ENCODE measurements around the gene TRABD2B. TPM values are rescaled to one million over a fixed set of nuclear protein-coding genes. Genes with fewer than 3 reads are reported as not detected.
A peak's percentile ranks its signal among the peaks of the same experiment; 100 is the strongest.

The TRABD2B gene
- total and polyA plus RNA-seq, 2 of the 13 experiments (the other 11 are each of a cell fraction or from before 2014, with no cell fraction given), result 0.04 TPM; not detected in 1

- TF ChIP-seq RELA (CRISPR knock-in tag; IDR thresholded peaks at IDR 0.05) (no peak), HNF1B (CRISPR knock-in tag; IDR thresholded peaks at IDR 0.05) (no peak), ZNF567 (CRISPR knock-in tag; IDR thresholded peaks at IDR 0.05; ENCODE audit: borderline replicate concordance) (no peak), CBX1 (IDR thresholded peaks at IDR 0.05; ENCODE audit: low read depth) (no peak), KDM5A (IDR thresholded peaks at IDR 0.05; ENCODE audit: borderline replicate concordance, low read length) (no peak), ZNF770 (CRISPR knock-in tag; IDR thresholded peaks at IDR 0.05) (no peak), CEBPG (CRISPR knock-in tag; IDR thresholded peaks at IDR 0.05) (peak; percentile 35; the same call in 1 of the 2 replicates), ZBTB43 (CRISPR knock-in tag; conservative IDR thresholded peaks at IDR 0.05) (no peak), ZNF225 (CRISPR knock-in tag; IDR thresholded peaks at IDR 0.05) (no peak), ZNF788 (CRISPR knock-in tag; IDR thresholded peaks at IDR 0.05; ENCODE audit: borderline replicate concordance) (no peak), TARDBP (CRISPR knock-in tag; IDR thresholded peaks at IDR 0.05) (0 out of 2 replicates have a peak, but pooled peaks have one; percentile 30), DNMT1 (CRISPR knock-in tag; IDR thresholded peaks at IDR 0.05) (0 out of 2 replicates have a peak, but pooled peaks have one; percentile 35), SOX13 (IDR thresholded peaks at IDR 0.05) (no peak), SOX13 (CRISPR knock-in tag; conservative IDR thresholded peaks at IDR 0.05 in 1 of 2, IDR thresholded peaks at IDR 0.05 in 1 of 2) (no peak; a peak in 1 of 4 replicates), CTCF (CRISPR knock-in tag; IDR thresholded peaks at IDR 0.05) (no peak), CEBPB (IDR thresholded peaks at IDR 0.05; ENCODE audit: borderline replicate concordance, low read depth, low read length) (0 out of 2 replicates have a peak, but pooled peaks have one; percentile 16), TEAD2 (CRISPR knock-in tag; IDR thresholded peaks at IDR 0.05) (no peak), MEF2D (CRISPR knock-in tag; IDR thresholded peaks at IDR 0.05) (peak; percentile 61; the same call in 1 of the 2 replicates), NCOA2 (CRISPR knock-in tag; IDR thresholded peaks at IDR 0.05) (no peak), ZFX (CRISPR knock-in tag; IDR thresholded peaks at IDR 0.05; ENCODE audit: low read depth) (peak; percentile 36; the same call in 1 of the 2 replicates), NONO (IDR thresholded peaks at IDR 0.05) (no peak), NONO (CRISPR knock-in tag; conservative IDR thresholded peaks at IDR 0.05) (peak; percentile 53; the same call in 1 of the 2 replicates), ATF7-NPFF (CRISPR knock-in tag; IDR thresholded peaks at IDR 0.05; ENCODE audit: low read depth) (no peak)
These were observed 213.3 kb downstream of the TRABD2B start (continued) for GRCh38 chr1:47783638-47784496.
